Karpas-422 (cell line): ENCODE data around the gene INPP4A. TPM values are rescaled to one million over a fixed set of nuclear protein-coding genes. Genes with fewer than 3 reads are reported as not detected.

ENCODE experiments used
- DNase-seq: peaks from one replicate; pipeline ENCODE4 v3.0.0-alpha.2; 2015
- H2AFZ ChIP-seq: fragments of 200-600 bp; sonication (generic); 2 replicates; pipeline ENCODE4 v1.6.1; 2014; ENCODE audit warnings: antibody characterized with exemption, low read length, mixed read lengths
- H3K27ac ChIP-seq: fragments of 200-600 bp; sonication (generic); 2 replicates; pipeline ENCODE4 v1.5.1; 2014; ENCODE audit warnings: mild to moderate bottlenecking, low read length, moderate library complexity
- H3K27me3 ChIP-seq: fragments of 200-600 bp; sonication (generic); 2 replicates; pipeline ENCODE4 v1.6.1; 2014; ENCODE audit warnings: low read length, mixed read lengths
- H3K36me3 ChIP-seq: fragments of 200-600 bp; sonication (generic); 2 replicates; pipeline ENCODE4 v1.6.1; 2014; ENCODE audit warnings: low read length, mixed read lengths; ENCODE audit not compliant: insufficient read depth
- H3K4me1 ChIP-seq: fragments of 200-600 bp; sonication (generic); 2 replicates; pipeline ENCODE4 v1.6.1; 2014; ENCODE audit warnings: mild to moderate bottlenecking, low read length, mixed read lengths
- H3K4me2 ChIP-seq: fragments of 200-600 bp; sonication (generic); 2 replicates; pipeline ENCODE4 v1.6.1; 2014; ENCODE audit warnings: low read length, low read depth, mild to moderate bottlenecking; ENCODE audit not compliant: poor library complexity, severe bottlenecking
- H3K4me3 ChIP-seq: fragments of 200-600 bp; sonication (generic); 2 replicates; pipeline ENCODE4 v1.5.1; 2014; ENCODE audit warnings: mild to moderate bottlenecking, antibody characterized with exemption, low read length, mixed read lengths
- H3K79me2 ChIP-seq: fragments of 200-600 bp; sonication (generic); 2 replicates; pipeline ENCODE4 v1.6.1; 2014; ENCODE audit warnings: mild to moderate bottlenecking, low read length, mixed read lengths
- H3K9ac ChIP-seq: fragments of 200-600 bp; sonication (generic); 2 replicates; pipeline ENCODE4 v1.6.0; 2014; ENCODE audit warnings: low read length
- H3K9me2 ChIP-seq: fragments of 200-600 bp; sonication (generic), shearing (Covaris generic); replicated peaks from 2 replicates; pipeline ENCODE4 v1.6.0; 2014; ENCODE audit warnings: mild to moderate bottlenecking, low read length, moderate library complexity; ENCODE audit not compliant: insufficient read depth
- H3K9me3 ChIP-seq: fragments of 300-700, 200-600 bp; sonication (generic); 2 replicates; pipeline ENCODE4 v1.6.1; 2014; ENCODE audit warnings: low read length, mixed read lengths
- H4K20me1 ChIP-seq: fragments of 200-600 bp; sonication (generic); 2 replicates; pipeline ENCODE4 v1.6.1; 2014; ENCODE audit warnings: mild to moderate bottlenecking, antibody characterized with exemption, low read length, low read depth; ENCODE audit not compliant: insufficient read depth
- total RNA-seq: library from RNA; depleted of rRNA; stranded (reverse); fragments of >200 nt; shearing (Covaris generic); gene quantifications from 2 replicates; pipeline ENCODE4 v1.2.3, GENCODE V29; 2014; ENCODE audit warnings: low replicate concordance

INPP4A gene
- total RNA-seq, 1 experiment from 2014 or later: 5.3 TPM

GRCh38 chr2:98516571-98516970, 71.9 kb downstream of the INPP4A start:
- no peak overlapping the region for H3K27ac ChIP-seq
- no peaks in the 10 kb centered on the region for H3K27me3 ChIP-seq
- H2AFZ ChIP-seq: no peak overlapping the region
- peaks cover 29% of the 10 kb centered on the region for H4K20me1 ChIP-seq
- no peaks in the 10 kb centered on the region for H3K9me2 ChIP-seq
- H3K36me3 ChIP-seq: no peaks in the 10 kb centered on the region
- DNase-seq: no peak
- no peak overlapping the region for H3K4me3 ChIP-seq
- H3K9ac ChIP-seq: no peak overlapping the region
- H3K4me2 ChIP-seq: no peak overlapping the region
- H3K4me1 ChIP-seq: no peaks in the 10 kb centered on the region
- H3K79me2 ChIP-seq: no peaks in the 10 kb centered on the region
- H3K9me3 ChIP-seq: no peaks in the 10 kb centered on the region

- peaks cover 29% of the 10 kb centered on the region for H4K20me1 ChIP-seq
- no peak overlapping the region for H3K4me3 ChIP-seq
- H3K9me3 ChIP-seq: no peaks in the 10 kb centered on the region
- no peak overlapping the region for H3K27ac ChIP-seq
- no peaks in the 10 kb centered on the region for H3K79me2 ChIP-seq
- H3K9ac ChIP-seq: no peak overlapping the region
- no peak overlapping the region for H3K4me2 ChIP-seq
- no peak overlapping the region for H2AFZ ChIP-seq
- no peak for DNase-seq
- no peaks in the 10 kb centered on the region for H3K4me1 ChIP-seq
- no peaks in the 10 kb centered on the region for H3K27me3 ChIP-seq
- H3K36me3 ChIP-seq: no peaks in the 10 kb centered on the region
- H3K9me2 ChIP-seq: no peaks in the 10 kb centered on the region
Observed at GRCh38 chr2:98517636-98518035, 73.0 kb downstream of the INPP4A start.

DNA sequence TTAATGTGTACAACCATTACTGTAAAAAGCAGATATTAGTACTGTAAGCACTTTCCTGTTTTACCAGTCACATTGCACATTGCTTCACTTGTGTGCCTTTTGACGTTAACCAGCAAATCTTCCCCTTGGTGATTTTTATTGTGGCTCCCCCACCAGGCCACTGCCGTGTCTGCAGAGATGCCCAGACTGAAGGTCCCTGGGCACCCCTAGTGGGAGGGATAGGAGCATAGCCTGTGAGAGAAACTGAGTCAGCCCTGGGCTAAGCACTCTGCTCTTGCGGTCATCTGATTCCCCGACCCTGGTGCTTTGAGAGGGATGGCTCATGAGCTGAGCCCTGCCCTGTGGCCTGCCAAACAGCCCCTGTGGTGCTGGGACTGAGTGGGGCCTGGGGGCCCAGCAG, 73.4 kb downstream of the INPP4A start:
- Histone ChIP-seq H3K4me2 (no peak overlapping the region), H3K36me3 (no peaks in the 10 kb centered on the region), H3K4me1 (no peaks in the 10 kb centered on the region), H3K9me2 (no peaks in the 10 kb centered on the region), H3K9me3 (no peaks in the 10 kb centered on the region), H4K20me1 (peaks cover 27% of the 10 kb centered on the region), H3K4me3 (no peak overlapping the region), H3K27me3 (no peaks in the 10 kb centered on the region), H3K79me2 (no peaks in the 10 kb centered on the region), H3K9ac (no peak overlapping the region), H3K27ac (no peak overlapping the region), H2AFZ (no peak overlapping the region)
- peak; percentile 79 for DNase-seq

DNA sequence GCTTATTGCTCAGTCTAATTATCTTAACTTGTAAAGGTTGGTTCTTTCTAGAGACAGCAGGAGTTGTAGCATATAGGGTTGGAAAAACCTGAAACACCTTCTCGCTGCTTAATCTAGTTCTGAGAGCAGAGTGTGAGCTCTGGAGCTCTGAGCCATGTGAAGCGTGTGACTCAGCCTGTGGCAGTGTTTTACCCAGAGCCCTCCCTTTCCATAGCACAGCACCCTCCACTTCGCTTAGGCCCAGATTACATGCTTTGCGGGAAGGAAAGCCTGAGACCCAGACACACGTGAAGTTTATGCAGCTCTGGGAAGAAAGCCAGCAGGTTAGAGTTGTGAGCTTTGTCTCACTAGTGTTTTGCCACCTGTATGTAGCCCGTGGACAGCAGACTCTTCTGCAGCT, 74.5 kb downstream of the INPP4A start:
- Histone ChIP-seq H3K9me2 (no peaks in the 10 kb centered on the region), H4K20me1 (peaks cover 17% of the 10 kb centered on the region), H3K27me3 (no peaks in the 10 kb centered on the region), H3K4me1 (no peaks in the 10 kb centered on the region), H3K4me3 (no peak overlapping the region), H2AFZ (no peak overlapping the region), H3K79me2 (no peaks in the 10 kb centered on the region), H3K4me2 (no peak overlapping the region), H3K9ac (no peak overlapping the region), H3K36me3 (no peaks in the 10 kb centered on the region), H3K9me3 (no peaks in the 10 kb centered on the region), H3K27ac (no peak overlapping the region)
- no peak for DNase-seq

DNA sequence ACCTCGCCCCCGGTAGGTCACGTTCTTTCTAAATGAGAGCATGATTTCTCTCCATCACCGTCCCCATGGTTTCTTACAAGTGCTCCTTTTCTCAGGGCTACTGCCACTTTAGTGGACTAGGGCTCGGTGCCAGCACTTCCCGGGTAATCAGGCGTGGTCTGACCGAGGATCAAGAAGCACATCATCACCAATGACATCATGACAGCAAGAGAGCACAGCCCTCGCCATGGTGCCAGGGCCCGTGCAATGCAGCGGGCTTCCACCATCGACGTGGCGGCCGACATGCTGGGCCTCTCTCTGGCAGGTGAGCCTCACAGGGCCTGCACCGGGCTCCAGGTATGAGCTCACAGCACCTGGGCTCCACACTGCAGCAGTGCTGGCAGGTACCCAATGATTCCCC, 75.2 kb downstream of the INPP4A start:
- Histone ChIP-seq H3K4me1 (no peaks in the 10 kb centered on the region), H3K27ac (no peak overlapping the region), H4K20me1 (0 out of 2 replicates have a peak, but pooled peaks cover 13% of the 10 kb centered on the region), H3K4me2 (no peak overlapping the region), H3K27me3 (no peaks in the 10 kb centered on the region), H3K9me2 (no peaks in the 10 kb centered on the region), H3K9me3 (no peaks in the 10 kb centered on the region), H3K36me3 (no peaks in the 10 kb centered on the region), H3K4me3 (no peak overlapping the region), H2AFZ (no peak overlapping the region), H3K79me2 (no peaks in the 10 kb centered on the region), H3K9ac (no peak overlapping the region)
- no peak for DNase-seq

GRCh38 chr2:98520806-98521205, 76.1 kb downstream of the INPP4A start:
- DNase-seq: no peak
- Histone ChIP-seq H3K9ac (no peak overlapping the region), H4K20me1 (0 out of 2 replicates have a peak, but pooled peaks cover 9% of the 10 kb centered on the region), H3K4me3 (no peak overlapping the region), H2AFZ (no peak overlapping the region), H3K27ac (no peak overlapping the region), H3K27me3 (no peaks in the 10 kb centered on the region), H3K79me2 (no peaks in the 10 kb centered on the region), H3K4me1 (no peaks in the 10 kb centered on the region), H3K36me3 (no peaks in the 10 kb centered on the region), H3K9me2 (no peaks in the 10 kb centered on the region), H3K9me3 (no peaks in the 10 kb centered on the region), H3K4me2 (no peak overlapping the region)

DNA sequence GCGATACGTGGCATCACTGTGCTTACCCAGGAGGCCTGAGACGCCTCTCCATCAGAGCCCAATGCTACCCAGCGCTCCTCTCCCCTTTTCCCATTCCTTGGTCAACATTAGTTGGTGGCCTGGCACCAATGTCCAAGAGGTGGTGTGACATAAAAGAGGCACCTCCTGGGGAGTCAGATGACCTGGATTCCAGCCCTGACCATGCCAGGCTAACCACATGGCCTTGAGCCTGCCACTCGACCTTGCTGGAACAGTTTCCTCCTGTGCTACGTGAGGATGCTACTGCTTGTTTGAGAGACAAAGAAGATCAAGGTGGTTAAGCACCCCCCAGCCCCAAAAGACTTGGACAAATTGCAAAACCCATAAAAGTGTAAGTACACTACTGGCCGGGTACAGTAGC, 76.6 kb downstream of the INPP4A start:
- Histone ChIP-seq H3K9ac (no peak overlapping the region), H3K9me2 (no peaks in the 10 kb centered on the region), H3K27ac (no peak overlapping the region), H3K4me3 (no peak overlapping the region), H4K20me1 (0 out of 2 replicates have a peak, but pooled peaks cover 8% of the 10 kb centered on the region), H2AFZ (no peak overlapping the region), H3K4me1 (no peaks in the 10 kb centered on the region), H3K36me3 (no peaks in the 10 kb centered on the region), H3K79me2 (no peaks in the 10 kb centered on the region), H3K9me3 (no peaks in the 10 kb centered on the region), H3K27me3 (no peaks in the 10 kb centered on the region), H3K4me2 (no peak overlapping the region)
- no peak for DNase-seq

GRCh38 chr2:98522854-98523253, 78.2 kb downstream of the INPP4A start:
- Histone ChIP-seq H3K27me3 (no peaks in the 10 kb centered on the region), H3K27ac (no peak overlapping the region), H3K79me2 (no peaks in the 10 kb centered on the region), H3K4me2 (no peak overlapping the region), H3K9ac (no peak overlapping the region), H4K20me1 (no peaks in the 10 kb centered on the region), H3K9me3 (no peaks in the 10 kb centered on the region), H3K4me3 (no peak overlapping the region), H3K4me1 (no peaks in the 10 kb centered on the region), H3K36me3 (no peaks in the 10 kb centered on the region), H2AFZ (no peak overlapping the region), H3K9me2 (no peaks in the 10 kb centered on the region)
- no peak for DNase-seq

DNA sequence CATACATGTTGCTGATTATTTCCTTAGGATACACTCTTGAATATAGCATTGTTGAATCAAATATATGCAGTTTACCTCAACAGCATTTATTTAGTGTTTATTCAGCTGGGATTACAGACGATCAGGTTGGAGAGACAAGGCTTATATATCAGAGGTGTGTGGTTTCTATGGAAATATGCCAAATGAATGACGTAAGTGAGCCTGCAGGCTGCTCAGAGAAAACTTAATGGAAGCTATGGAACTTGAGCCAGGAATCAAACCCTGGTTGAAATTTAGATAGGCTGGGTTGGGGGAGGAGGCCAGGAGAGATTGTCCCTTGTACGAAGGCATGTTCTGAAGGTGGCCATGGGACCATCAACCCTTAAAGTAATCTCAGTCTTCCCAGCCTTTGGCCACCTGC, 79.5 kb downstream of the INPP4A start:
- H3K27me3 ChIP-seq: no peaks in the 10 kb centered on the region
- no peaks in the 10 kb centered on the region for H3K79me2 ChIP-seq
- no peaks in the 10 kb centered on the region for H4K20me1 ChIP-seq
- no peak for DNase-seq
- H3K36me3 ChIP-seq: no peaks in the 10 kb centered on the region
- H3K4me2 ChIP-seq: no peak overlapping the region
- no peaks in the 10 kb centered on the region for H3K4me1 ChIP-seq
- no peak overlapping the region for H3K9ac ChIP-seq
- H3K9me3 ChIP-seq: no peaks in the 10 kb centered on the region
- no peaks in the 10 kb centered on the region for H3K9me2 ChIP-seq
- no peak overlapping the region for H3K27ac ChIP-seq
- H3K4me3 ChIP-seq: no peak overlapping the region
- no peak overlapping the region for H2AFZ ChIP-seq
